Activated naive CD4-positive, alpha-beta T cell treated with anti-CD3 and anti-CD28 coated beads, Interleukin-2, amount 50 U/mL, for 16 hours (primary cell): ENCODE data around the gene LAMP2.
"Not testable (repeated sequence)": the region's sequence is repeated elsewhere in the genome, so short reads cannot be mapped to it uniquely, and the experiment has no call there.

Experiments used
- DNase-seq: peaks from one replicate; pipeline ENCODE4 v3.0.0-alpha.2; 2020

Gene LAMP2

GRCh38 chrX:120468825-120469525, at the start of gene LAMP2:
Gene LAMP2, minus strand, starts transcription at chrX:120469296. Its CDS starts 127 bp downstream, at chrX:120469169.
- peak; percentile 81 for DNase-seq

GRCh38 chrX:120517936-120518335, 48.8 kb upstream of the LAMP2 start:
- DNase-seq = no peak

- no peak for DNase-seq
These were observed 45.1 kb upstream of the LAMP2 start for GRCh38 chrX:120514236-120514635.

- no peak for DNase-seq
These were observed 43.5 kb upstream of the LAMP2 start for GRCh38 chrX:120512627-120513026.

- DNase-seq = no peak
These were observed 43.1 kb upstream of the LAMP2 start for GRCh38 chrX:120512222-120512621.

GRCh38 chrX:120504569-120504968, 35.5 kb upstream of the LAMP2 start:
- DNase-seq = no peak

GRCh38 chrX:120499301-120500072, 30.4 kb upstream of the LAMP2 start:
- DNase-seq = no peak

- DNase-seq = not testable (repeated sequence)
These were observed 21.0 kb upstream of the LAMP2 start for GRCh38 chrX:120490119-120490518.

- no peak for DNase-seq
These were observed 17.7 kb upstream of the LAMP2 start for GRCh38 chrX:120486786-120487185.

- peak; percentile 54 for DNase-seq
These were observed 16.8 kb upstream of the LAMP2 start for GRCh38 chrX:120485638-120486520.

GRCh38 chrX:120485315-120485637, 16.2 kb upstream of the LAMP2 start:
- no peak for DNase-seq

GRCh38 chrX:120477453-120477852, 8.4 kb upstream of the LAMP2 start:
- no peak for DNase-seq

- DNase-seq = no peak
These were observed 7.6 kb upstream of the LAMP2 start for GRCh38 chrX:120476714-120477113.

GRCh38 chrX:120475447-120475846, 6.4 kb upstream of the LAMP2 start:
- not testable (repeated sequence) for DNase-seq

GRCh38 chrX:120474085-120474484, 5.0 kb upstream of the LAMP2 start:
- no peak for DNase-seq

GRCh38 chrX:120469657-120470056, 561 bp upstream of the LAMP2 start:
- DNase-seq = not testable (repeated sequence)

GRCh38 chrX:120468479-120468824, 644 bp downstream of the LAMP2 start:
- no peak for DNase-seq

- no peak for DNase-seq
These were observed 1.0 kb downstream of the LAMP2 start for GRCh38 chrX:120468071-120468470.

GRCh38 chrX:120464411-120464810, 4.7 kb downstream of the LAMP2 start:
- DNase-seq = no peak

GRCh38 chrX:120463241-120463640, 5.9 kb downstream of the LAMP2 start:
- DNase-seq = no peak

GRCh38 chrX:120462370-120462769, 6.7 kb downstream of the LAMP2 start:
- no peak for DNase-seq

GRCh38 chrX:120459309-120459708, 9.8 kb downstream of the LAMP2 start:
- DNase-seq = no peak

GRCh38 chrX:120457766-120458180, 11.3 kb downstream of the LAMP2 start:
- no peak for DNase-seq

- no peak for DNase-seq
These were observed 12.1 kb downstream of the LAMP2 start for GRCh38 chrX:120456973-120457372.
